Posterior cingulate gyrus (tissue), 11 donors: ENCODE measurements around the gene RBMS1.
"Not testable (repeated sequence)": the region's sequence is repeated elsewhere in the genome, so short reads cannot be mapped to it uniquely, and the experiment has no call there.

ENCODE experiments used
- DNase-seq, 10 donors: peaks; one replicate each; pipeline versions ENCODE4 v3.0.0 to v3.0.0-alpha.2; 2020 to 2021; ENCODE audit warnings: mixed read lengths in 3 of 10
- intact Hi-C: fragments of 100-400 bp; cut with DNase I; formaldehyde crosslinking; loops from one replicate; pipeline ENCODE4 v1.15.1; 2023

Gene RBMS1

GRCh38 chr2:160440888-160441287, 52.7 kb downstream of the RBMS1 start:
- intact Hi-C loops: no loop called here

GRCh38 chr2:160439038-160439437, 54.6 kb downstream of the RBMS1 start:
- intact Hi-C loops: not testable (repeated sequence)

More at GRCh38 chr2:160440888-160441287, 52.7 kb downstream of the RBMS1 start:
- DNase-seq: no peak

GRCh38 chr2:160437273-160437672, 56.3 kb downstream of the RBMS1 start:
- intact Hi-C loops: no loop called here

More at GRCh38 chr2:160439038-160439437, 54.6 kb downstream of the RBMS1 start:
- DNase-seq: not testable (repeated sequence)

GRCh38 chr2:160434254-160434948, 59.2 kb downstream of the RBMS1 start:
- intact Hi-C loops: no loop called here
- no peak for DNase-seq

More at GRCh38 chr2:160437273-160437672, 56.3 kb downstream of the RBMS1 start:
- no peak for DNase-seq

- intact Hi-C loops: no loop called here
- DNase-seq: no peak
These were observed 60.0 kb downstream of the RBMS1 start for GRCh38 chr2:160433466-160434140.

DNA sequence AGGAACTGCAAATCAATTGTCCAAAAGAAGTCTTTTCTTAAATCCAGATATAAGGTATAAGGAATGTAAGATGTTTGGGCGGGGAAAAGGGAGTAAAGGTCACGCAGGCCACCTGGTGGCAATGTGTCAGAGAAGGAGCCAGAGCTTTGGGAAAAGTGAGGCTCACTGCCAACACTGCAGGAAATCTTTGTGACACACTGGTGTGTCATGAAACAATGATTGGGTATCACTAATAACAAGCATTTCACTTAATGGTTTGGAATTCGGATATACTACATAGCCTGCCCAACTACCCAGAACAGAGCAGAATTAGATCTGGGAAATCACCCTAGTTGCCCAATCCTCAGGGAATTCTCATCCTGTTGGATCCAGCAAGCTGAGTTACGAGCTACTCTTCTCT, 61.0 kb downstream of the RBMS1 start:
- no peak for DNase-seq
- intact Hi-C loops: no loop called here

- DNase-seq: no peak
- intact Hi-C loops: no loop called here
These were observed 62.2 kb downstream of the RBMS1 start for GRCh38 chr2:160431441-160431840.

DNA sequence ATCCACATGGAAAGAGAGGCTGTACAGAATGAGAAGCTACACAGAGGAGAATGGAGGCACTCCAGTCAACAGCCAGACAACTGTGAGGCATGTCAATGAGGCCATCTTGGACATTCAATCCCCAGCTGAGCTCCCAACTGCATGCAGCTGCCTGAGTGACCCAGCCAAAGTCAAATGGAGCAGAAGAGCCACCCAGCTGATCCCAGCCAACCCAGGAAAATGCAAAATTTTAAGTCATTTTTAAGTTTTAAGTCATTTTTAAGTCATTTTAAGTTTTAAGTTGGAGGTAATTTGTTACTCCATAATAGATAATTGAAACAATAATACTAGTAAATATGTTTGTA, 63.6 kb downstream of the RBMS1 start:
- no peak for DNase-seq
- intact Hi-C loops: no loop called here

DNA sequence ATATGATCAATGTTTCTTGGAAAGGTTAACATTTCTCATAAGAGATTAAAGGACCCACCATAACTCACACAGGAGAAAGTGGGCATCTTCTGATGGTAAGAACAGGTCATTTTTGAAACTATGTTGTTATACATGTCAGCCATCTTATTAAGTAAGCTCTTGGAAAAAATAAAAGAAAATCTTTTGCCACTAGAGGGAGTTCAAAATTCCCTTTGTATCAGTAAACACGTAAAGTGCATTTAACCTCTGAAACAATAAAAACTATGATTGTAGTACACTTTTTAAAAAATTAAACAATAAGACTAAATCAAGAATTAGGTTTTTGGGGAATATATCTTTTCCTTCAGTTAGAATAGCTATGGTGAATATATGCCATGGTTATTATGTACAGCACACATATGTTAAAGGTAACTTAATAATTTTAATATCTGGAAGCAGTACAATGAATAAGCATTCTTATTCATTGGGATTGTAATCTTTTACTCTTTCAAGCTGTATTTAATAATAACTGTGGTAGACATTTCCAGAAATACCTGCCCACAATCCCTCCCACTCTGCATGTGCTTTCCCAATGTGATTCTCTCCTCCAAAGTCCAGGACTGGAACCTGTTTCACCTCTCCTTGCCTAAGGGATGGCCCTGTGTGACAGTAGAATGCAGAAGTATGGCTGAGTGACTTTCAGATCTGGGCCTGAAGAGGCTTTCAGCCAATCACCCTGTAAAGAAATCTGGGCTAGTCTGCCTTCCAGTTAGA, 64.2 kb downstream of the RBMS1 start:
- DNase-seq: no peak
- intact Hi-C loops: loop anchor here (10.0 kb wide), 1 partner anchor 555 kb away; no protein-coding TSS in a partner anchor

- DNase-seq: no peak
- intact Hi-C loops: loop anchor here (10.0 kb wide), 1 partner anchor 556 kb away; no protein-coding TSS in a partner anchor
These were observed 65.2 kb downstream of the RBMS1 start for GRCh38 chr2:160428405-160428763.

DNA sequence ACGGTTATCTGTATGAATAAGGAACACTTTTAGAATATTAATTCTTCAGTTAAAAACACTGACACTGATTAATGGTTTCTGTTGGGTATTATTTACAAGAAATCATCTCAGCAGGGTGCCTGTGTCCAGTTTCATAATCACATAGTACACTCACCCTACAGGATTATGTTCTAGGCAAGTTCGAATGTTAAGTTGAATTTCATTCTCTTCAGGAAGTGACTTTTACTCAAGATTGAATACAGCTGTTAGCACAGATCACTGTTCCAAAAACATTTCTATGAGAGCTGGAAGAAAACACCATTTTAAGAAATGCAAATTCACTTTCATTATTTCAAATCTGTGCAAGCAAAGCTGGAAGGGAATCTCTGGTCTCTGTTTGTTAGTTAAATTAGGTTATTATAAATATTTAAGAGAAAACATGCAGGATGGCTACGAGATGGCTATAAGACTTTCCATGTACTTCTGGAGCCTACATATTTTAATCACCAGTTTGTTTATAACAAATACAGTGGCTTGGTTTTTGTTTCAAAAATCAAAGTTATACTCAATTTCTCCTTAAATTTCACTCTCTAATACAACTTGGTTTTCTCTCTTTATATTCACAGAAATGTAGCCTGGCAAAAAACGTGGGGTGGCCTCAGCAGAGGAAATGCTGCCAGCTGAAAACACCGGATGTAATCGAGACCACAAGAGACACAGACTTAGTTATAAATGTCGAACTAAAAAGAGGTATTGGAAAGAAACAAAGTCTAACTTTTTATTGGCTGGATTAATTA, 65.8 kb downstream of the RBMS1 start:
- intact Hi-C loops: loop anchor here (10.0 kb wide), 1 partner anchor 557 kb away; no protein-coding TSS in a partner anchor
- no peak for DNase-seq

DNA sequence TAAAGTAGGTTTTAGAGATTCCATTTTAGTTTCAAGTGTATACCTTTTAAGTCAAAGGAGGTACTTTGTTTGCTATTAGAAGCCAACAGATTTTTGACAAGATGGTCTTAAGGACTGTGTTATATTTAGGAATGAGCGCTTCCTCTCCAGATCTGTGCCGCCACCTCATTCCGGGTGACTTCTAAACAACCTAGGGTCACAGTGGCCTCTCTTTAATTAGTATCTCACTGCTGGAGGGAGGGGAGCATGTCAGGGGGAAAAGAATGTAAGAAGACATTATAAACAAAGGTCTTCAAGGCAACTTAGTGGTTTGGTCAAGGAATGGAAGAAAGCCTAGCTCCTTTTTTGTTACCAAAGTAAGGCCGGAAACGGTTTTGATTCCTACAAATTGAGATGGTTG, 67.0 kb downstream of the RBMS1 start:
- no peak for DNase-seq
- intact Hi-C loops: loop anchor here (10.0 kb wide), 1 partner anchor 558 kb away; no protein-coding TSS in a partner anchor

DNA sequence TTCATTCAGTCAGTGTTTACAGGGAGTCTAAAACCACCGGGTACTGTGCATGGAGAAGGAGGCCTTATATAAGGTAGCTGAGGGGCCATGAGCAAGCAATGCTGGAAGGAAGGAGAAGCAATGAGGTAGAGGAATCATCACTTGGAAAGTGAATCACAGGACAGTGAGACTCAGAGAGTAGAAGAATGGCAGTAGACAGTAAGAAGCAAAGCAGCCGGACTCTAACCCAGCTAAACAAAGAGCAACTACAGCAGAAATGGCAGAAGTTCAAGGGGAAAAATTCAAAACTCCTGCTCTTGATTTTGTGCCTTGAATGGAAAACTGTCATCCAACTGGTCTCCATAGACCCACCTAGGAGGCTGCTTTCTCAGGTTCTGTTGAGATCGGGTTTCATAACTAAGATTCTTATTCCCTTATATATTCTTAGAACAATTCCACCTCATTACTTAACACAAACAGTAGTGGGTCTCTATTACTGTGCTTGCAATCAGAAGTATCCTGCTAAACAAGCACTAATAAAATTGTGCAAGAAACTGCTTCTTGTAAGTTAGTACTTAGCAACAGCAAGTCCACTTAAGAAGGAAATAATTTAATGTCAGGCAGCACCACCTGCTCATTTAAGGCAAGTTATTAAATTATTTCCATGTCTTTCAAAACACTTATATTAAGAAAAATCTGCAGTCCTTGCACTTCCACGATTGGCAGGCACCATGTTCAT, 68.0 kb downstream of the RBMS1 start:
- no peak for DNase-seq
- intact Hi-C loops: loop anchor here (10.0 kb wide), 1 partner anchor 559 kb away; no protein-coding TSS in a partner anchor

GRCh38 chr2:160423126-160423525, 70.5 kb downstream of the RBMS1 start:
- intact Hi-C loops: loop anchor here (10.0 kb wide), 1 partner anchor 562 kb away; no protein-coding TSS in a partner anchor
- DNase-seq: no peak

DNA sequence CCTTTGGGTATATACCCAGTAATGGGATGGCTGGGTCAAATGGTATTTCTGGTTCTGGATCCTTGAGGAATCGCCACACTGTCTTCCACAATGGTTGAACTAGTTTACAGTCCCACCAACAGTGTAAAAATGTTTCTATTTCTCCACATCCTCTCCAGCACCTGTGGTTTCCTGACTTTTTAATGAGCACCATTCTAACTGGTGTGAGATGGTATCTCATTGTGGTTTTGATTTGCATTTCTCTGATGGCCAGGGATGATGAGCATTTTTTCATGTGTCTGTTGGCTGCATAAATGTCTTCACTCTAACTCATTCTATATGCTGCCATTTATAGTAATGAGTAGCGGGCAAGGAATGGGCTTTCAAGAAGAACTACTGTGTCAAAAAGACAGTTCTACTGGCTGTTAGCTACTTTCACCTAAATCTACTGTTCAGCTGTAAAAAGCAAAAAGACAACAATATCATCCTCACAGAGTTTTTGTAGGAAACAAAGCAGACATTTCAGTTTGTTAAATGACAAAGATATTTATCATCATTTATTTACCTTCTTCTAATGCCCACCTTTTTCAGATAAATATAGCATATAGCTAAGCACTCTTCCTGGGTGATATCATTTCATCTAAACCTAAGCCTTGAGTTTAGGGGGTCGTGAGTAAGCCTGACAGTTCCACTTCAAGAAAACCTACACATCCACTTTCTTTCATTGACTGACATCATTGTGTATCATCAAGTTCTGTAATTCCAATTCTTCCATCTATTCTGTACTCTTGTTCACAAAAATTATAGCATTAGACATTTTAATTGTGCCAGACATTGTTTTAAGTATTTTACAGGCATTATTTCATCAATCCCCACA, 71.7 kb downstream of the RBMS1 start:
- not testable (repeated sequence) for DNase-seq
- intact Hi-C loops: loop anchor here (10.0 kb wide), 1 partner anchor 563 kb away; no protein-coding TSS in a partner anchor

- intact Hi-C loops: loop anchor here (10.0 kb wide), 1 partner anchor 564 kb away; no protein-coding TSS in a partner anchor
- no peak for DNase-seq
These were observed 72.9 kb downstream of the RBMS1 start for GRCh38 chr2:160420711-160421110.

- intact Hi-C loops: loop anchor here (10.0 kb wide), 1 partner anchor 565 kb away; no protein-coding TSS in a partner anchor
- no peak for DNase-seq
These were observed 73.7 kb downstream of the RBMS1 start for GRCh38 chr2:160419776-160420505.

DNA sequence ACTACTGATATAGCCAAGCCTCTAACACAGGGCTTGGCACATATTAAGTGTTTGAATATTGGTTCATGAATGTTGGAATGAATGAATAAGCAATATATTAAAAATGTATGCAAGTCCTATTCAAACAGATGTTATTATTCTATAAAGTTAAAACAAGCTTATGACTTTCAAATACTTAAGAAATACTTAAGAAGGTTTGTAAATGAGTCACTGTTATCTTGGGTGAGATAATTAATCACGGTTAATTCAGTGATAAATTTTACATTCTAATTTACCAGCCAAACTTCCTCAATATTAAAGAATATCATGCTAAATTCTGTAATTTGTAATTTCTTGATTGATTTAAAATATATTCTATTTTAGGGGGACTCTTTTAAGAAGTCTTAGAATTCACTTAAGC, 74.8 kb downstream of the RBMS1 start:
- no peak for DNase-seq
- intact Hi-C loops: no loop called here
